Measurements from ENCODE around the gene FBRS. TPM values are rescaled to one million over a fixed set of nuclear protein-coding genes. Genes with fewer than 3 reads are reported as not detected.

Gene FBRS
- total and polyA plus RNA-seq, 2 donors (not counting 3 experiments of a cell fraction or from before 2014, with no cell fraction given) = 15.5 to 68.6 TPM

DNA sequence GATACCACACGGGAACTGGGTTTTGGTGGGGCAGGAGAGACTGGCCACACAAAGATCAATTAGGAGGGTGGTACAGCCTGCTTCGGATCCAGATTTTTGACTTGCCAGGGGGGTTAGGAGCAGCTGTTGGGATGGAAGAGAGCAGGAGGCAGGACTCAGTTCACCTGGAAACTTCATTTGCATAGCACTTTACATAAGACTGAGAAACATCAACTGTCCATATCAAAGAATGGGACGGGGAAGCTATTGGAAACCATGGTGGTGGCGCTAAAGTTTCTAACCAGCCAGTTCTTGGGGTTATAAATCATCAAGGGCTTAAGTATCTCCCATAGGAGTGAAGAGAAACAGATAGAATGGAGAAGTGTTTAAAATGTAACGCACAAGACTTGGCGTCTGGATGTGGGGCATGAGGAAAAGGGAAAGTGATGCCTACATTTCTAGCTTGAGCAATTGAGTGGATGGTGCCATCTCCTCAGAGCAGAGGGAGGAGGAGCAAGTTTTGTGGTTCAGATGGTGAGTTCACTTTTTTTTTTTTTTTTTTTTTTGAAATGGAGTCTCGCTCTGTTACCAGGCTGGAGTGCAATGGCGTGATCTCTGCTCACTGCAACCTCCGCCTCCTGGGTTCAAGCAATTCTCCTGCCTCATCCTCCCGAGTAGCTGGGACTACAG is 34.3 kb downstream of the FBRS start:
- Histone ChIP-seq H3K4me3 (replicated peaks in 1 of 3; ENCODE audit: insufficient read depth in 1 of 3, low read depth in 1 of 3, low read length in 3 of 3) (no peak overlapping the region), H3K27ac (ENCODE audit: insufficient read depth, low read depth, low read length) (no peak overlapping the region), H3K36me3 (ENCODE audit: control insufficient read depth in 2 of 2, extremely low read depth in 1 of 2, insufficient read depth in 2 of 2, low read length in 2 of 2) (no peaks in the 10 kb centered on the region), H3K79me2 (ENCODE audit: control insufficient read depth, insufficient read depth, low read length) (no peaks in the 10 kb centered on the region), H3K4me1 (ENCODE audit: control insufficient read depth, extremely low read depth, insufficient read depth, low read length) (peaks cover 8% of the 10 kb centered on the region), H3K9me1 (replicated peaks; ENCODE audit: control insufficient read depth, extremely low read depth, insufficient read depth, low read length) (no peaks in the 10 kb centered on the region), H4K20me1 (replicated peaks; ENCODE audit: control insufficient read depth, extremely low read depth, insufficient read depth, low read length) (no peaks in the 10 kb centered on the region), H3K9me3 (replicated peaks; ENCODE audit: control insufficient read depth, insufficient read depth, low read length) (no peaks in the 10 kb centered on the region), H3K4me2 (ENCODE audit: insufficient read depth, low read length) (no peak overlapping the region), H3K27me3 (ENCODE audit: control insufficient read depth in 2 of 2, insufficient read depth in 2 of 2, low read length in 2 of 2) (peaks cover 0 to 3% of the 10 kb centered on the region in 2 experiments), H3K9ac (replicated peaks; ENCODE audit: extremely low read depth, insufficient read depth, low read length) (no peak overlapping the region), H2AFZ (ENCODE audit: low read depth, low read length) (no peak overlapping the region)
- dilution Hi-C loops (cut with MboI; ENCODE audit: extremely low pct_ligation_motif_present, low sequenced_read_pairs) = no loop called here
- TF ChIP-seq JUN (IDR thresholded peaks at IDR 0.05; ENCODE audit: borderline replicate concordance, insufficient read depth, insufficient read length, low read depth) (no peak), FOS (IDR thresholded peaks at IDR 0.05; ENCODE audit: borderline replicate concordance, insufficient read depth, low read length) (no peak), EZH2 (IDR thresholded peaks at IDR 0.05; ENCODE audit: borderline replicate concordance, low read depth, low read length, severe bottlenecking) (no peak), CTCF (IDR thresholded peaks at IDR 0.05; ENCODE audit: extremely low read depth in 1 of 2, insufficient read depth in 1 of 2, low read depth in 1 of 2, low read length in 2 of 2) (no peak), GATA2 (IDR thresholded peaks at IDR 0.05; ENCODE audit: insufficient read depth, insufficient read length, low read depth, low read length) (no peak), MAX (IDR thresholded peaks at IDR 0.05; ENCODE audit: insufficient read depth, insufficient read length) (no peak), POLR2A (IDR thresholded peaks at IDR 0.05; ENCODE audit: low read depth, low read length) (no peak), POLR2AphosphoS5 (IDR thresholded peaks at IDR 0.05; ENCODE audit: insufficient read depth, low read depth, low read length) (no peak)
- POLR2A ChIA-PET = interaction anchor here (0.7 kb wide), 1 partner anchor 32 kb away, joined by 4 read pairs; no protein-coding TSS in a partner anchor
- no TSS peak for BruUV-seq (replicated peaks)
- no peak for FAIRE-seq
- intact Hi-C loops (cut with micrococcal nuclease) = loop anchor here (5.0 kb wide), 1 partner anchor 245 kb away; the partner anchor contains the start of gene SEPHS2
- CTCF ChIA-PET = interaction anchor here (1.9 to 3.3 kb wide), 5 partner anchors 14 to 77 kb away, joined by 5 to 24 read pairs (median 19); partner anchors contain the start of gene PRR14
- DNase-seq (ENCODE audit: low read depth, low spot score) = no peak

Data from endothelial cell of umbilical vein (primary cell).